Loucy (cell line): Measurements from ENCODE around the gene ADGRG2.

Experiments
- H2AFZ ChIP-seq: fragments of 200-600 bp; sonication (generic); 2 replicates; pipeline ENCODE4 v1.6.0; 2016; ENCODE audit warnings: antibody characterized with exemption, mild to moderate bottlenecking, low read length, moderate library complexity
- H3F3A ChIP-seq: fragments of 200-600 bp; 2 replicates; pipeline ENCODE4 v1.6.0; 2016; ENCODE audit warnings: antibody characterized with exemption, low read depth, mild to moderate bottlenecking
- H3K27me3 ChIP-seq: fragments of 200-600 bp; sonication (generic); 2 replicates; pipeline ENCODE4 v1.6.1; 2014; ENCODE audit warnings: low read length, mild to moderate bottlenecking; ENCODE audit not compliant: insufficient read depth, poor library complexity, severe bottlenecking
- H3K36me3 ChIP-seq: fragments of 200-600 bp; sonication (generic); 2 replicates; pipeline ENCODE4 v1.6.1; 2016; ENCODE audit warnings: low read length; ENCODE audit not compliant: insufficient read depth
- H3K4me1 ChIP-seq: fragments of 200-600 bp; sonication (generic); 2 replicates; pipeline ENCODE4 v1.5.1; 2014; ENCODE audit warnings: low read length, mild to moderate bottlenecking; ENCODE audit not compliant: insufficient read depth, poor library complexity, severe bottlenecking
- H3K4me2 ChIP-seq: fragments of 200-600 bp; sonication (generic); 2 replicates; pipeline ENCODE4 v1.6.0; 2014; ENCODE audit warnings: antibody characterized with exemption, low read length, low read depth, mild to moderate bottlenecking; ENCODE audit not compliant: poor library complexity, severe bottlenecking
- H3K4me3 ChIP-seq: fragments of 200-600 bp; sonication (generic); 2 replicates; pipeline ENCODE4 v1.5.1; 2014; ENCODE audit warnings: low read length, mild to moderate bottlenecking, mixed read lengths; ENCODE audit not compliant: poor library complexity, severe bottlenecking
- H3K79me2 ChIP-seq: fragments of 200-600 bp; sonication (generic); 2 replicates; pipeline ENCODE4 v1.6.1; 2014; ENCODE audit warnings: low read length; ENCODE audit not compliant: insufficient read depth
- H3K9ac ChIP-seq: fragments of 200-600 bp; sonication (generic); 2 replicates; pipeline ENCODE4 v1.6.0; 2014; ENCODE audit warnings: mild to moderate bottlenecking, low read depth, low read length, moderate library complexity; ENCODE audit not compliant: poor library complexity, severe bottlenecking
- H3K9me2 ChIP-seq: fragments of 200-600 bp; sonication (generic); replicated peaks from 2 replicates; pipeline ENCODE4 v1.6.1; 2016; ENCODE audit warnings: low read depth, low read length, mixed read lengths
- H3K9me3 ChIP-seq: fragments of 200-600 bp; sonication (generic); 2 replicates; pipeline ENCODE4 v1.6.1; 2014; ENCODE audit warnings: mild to moderate bottlenecking, antibody characterized with exemption, low read length, low read depth; ENCODE audit not compliant: insufficient read depth
- H4K20me1 ChIP-seq: fragments of 200-600 bp; sonication (generic); 2 replicates; pipeline ENCODE4 v1.6.0; 2014; ENCODE audit warnings: antibody characterized with exemption, low read length, mild to moderate bottlenecking; ENCODE audit not compliant: insufficient read depth, poor library complexity, severe bottlenecking
- CTCF ChIP-seq: fragments of 200-600 bp; sonication (generic); conservative IDR thresholded peaks from 2 replicates; pipeline ENCODE4 v1.5.1; 2014; ENCODE audit warnings: mild to moderate bottlenecking, antibody characterized with exemption, low read length
- EZH2phosphoT487 ChIP-seq: fragments of 200-600 bp; IDR thresholded peaks from 2 replicates; pipeline ENCODE4 v1.6.1; 2018; ENCODE audit warnings: antibody characterized with exemption, mild to moderate bottlenecking, moderate library complexity, borderline replicate concordance

The ADGRG2 gene

GRCh38 chrX:18995221-18995620 is 127.0 kb downstream of the ADGRG2 start:
- H3K9me3 ChIP-seq, result no peaks in the 10 kb centered on the region
- H3F3A ChIP-seq, result no peaks in the 10 kb centered on the region
- H3K4me2 ChIP-seq, result no peak overlapping the region
- TF ChIP-seq CTCF (no peak), EZH2phosphoT487 (no peak)
- H3K79me2 ChIP-seq, result no peaks in the 10 kb centered on the region
- no peak overlapping the region for H2AFZ ChIP-seq
- no peaks in the 10 kb centered on the region for H3K27me3 ChIP-seq
- no peaks in the 10 kb centered on the region for H3K4me1 ChIP-seq
- no peak overlapping the region for H3K4me3 ChIP-seq
- H4K20me1 ChIP-seq, result no peaks in the 10 kb centered on the region
- H3K36me3 ChIP-seq, result no peaks in the 10 kb centered on the region
- H3K9me2 ChIP-seq, result no peaks in the 10 kb centered on the region
- H3K9ac ChIP-seq, result no peak overlapping the region

GRCh38 chrX:18994713-18995112 is 127.6 kb downstream of the ADGRG2 start:
- Histone ChIP-seq H3K4me3 (no peak overlapping the region), H3K9me2 (no peaks in the 10 kb centered on the region), H3K27me3 (no peaks in the 10 kb centered on the region), H2AFZ (no peak overlapping the region), H3K79me2 (no peaks in the 10 kb centered on the region), H3K4me2 (no peak overlapping the region), H4K20me1 (no peaks in the 10 kb centered on the region), H3K36me3 (no peaks in the 10 kb centered on the region), H3K9me3 (no peaks in the 10 kb centered on the region), H3K9ac (no peak overlapping the region), H3K4me1 (no peaks in the 10 kb centered on the region), H3F3A (no peaks in the 10 kb centered on the region)
- no peak for TF ChIP-seq EZH2phosphoT487

- Histone ChIP-seq H3K9ac (no peak overlapping the region), H3F3A (no peaks in the 10 kb centered on the region), H4K20me1 (no peaks in the 10 kb centered on the region), H3K9me3 (no peaks in the 10 kb centered on the region), H3K79me2 (no peaks in the 10 kb centered on the region), H3K4me1 (no peaks in the 10 kb centered on the region), H2AFZ (no peak overlapping the region), H3K4me3 (no peak overlapping the region), H3K27me3 (no peaks in the 10 kb centered on the region), H3K9me2 (no peaks in the 10 kb centered on the region), H3K36me3 (no peaks in the 10 kb centered on the region), H3K4me2 (no peak overlapping the region)
- TF ChIP-seq CTCF, result no peak
- TF ChIP-seq EZH2phosphoT487, result no peak
Observed at GRCh38 chrX:18992829-18993228, 129.4 kb downstream of the ADGRG2 start.

GRCh38 chrX:18985186-18985435 is 137.2 kb downstream of the ADGRG2 start:
- peaks cover 8% of the 10 kb centered on the region for H4K20me1 ChIP-seq
- H3K4me1 ChIP-seq, result peaks cover 18% of the 10 kb centered on the region
- H3K36me3 ChIP-seq, result no peaks in the 10 kb centered on the region
- peak overlapping the region; percentile 84 for H3K9ac ChIP-seq
- peaks cover 37% of the 10 kb centered on the region for H3K79me2 ChIP-seq
- no peaks in the 10 kb centered on the region for H3K9me2 ChIP-seq
- peak overlapping the region; percentile 75 for H2AFZ ChIP-seq
- H3K27me3 ChIP-seq, result no peaks in the 10 kb centered on the region
- peak overlapping the region; percentile 90 for H3K4me3 ChIP-seq
- no peak for TF ChIP-seq EZH2phosphoT487
- no peak for TF ChIP-seq CTCF
- H3K4me2 ChIP-seq, result peak overlapping the region; percentile 90
- H3K9me3 ChIP-seq, result no peaks in the 10 kb centered on the region
- no peaks in the 10 kb centered on the region for H3F3A ChIP-seq
